ENCODE results near the gene GRIK2. TPM values are rescaled to one million over a fixed set of nuclear protein-coding genes. Genes with fewer than 3 reads are reported as not detected.

GRIK2 gene
- total and polyA plus RNA-seq, 11 donors: 0.33 to 7.0 (median 3.9) TPM

DNA sequence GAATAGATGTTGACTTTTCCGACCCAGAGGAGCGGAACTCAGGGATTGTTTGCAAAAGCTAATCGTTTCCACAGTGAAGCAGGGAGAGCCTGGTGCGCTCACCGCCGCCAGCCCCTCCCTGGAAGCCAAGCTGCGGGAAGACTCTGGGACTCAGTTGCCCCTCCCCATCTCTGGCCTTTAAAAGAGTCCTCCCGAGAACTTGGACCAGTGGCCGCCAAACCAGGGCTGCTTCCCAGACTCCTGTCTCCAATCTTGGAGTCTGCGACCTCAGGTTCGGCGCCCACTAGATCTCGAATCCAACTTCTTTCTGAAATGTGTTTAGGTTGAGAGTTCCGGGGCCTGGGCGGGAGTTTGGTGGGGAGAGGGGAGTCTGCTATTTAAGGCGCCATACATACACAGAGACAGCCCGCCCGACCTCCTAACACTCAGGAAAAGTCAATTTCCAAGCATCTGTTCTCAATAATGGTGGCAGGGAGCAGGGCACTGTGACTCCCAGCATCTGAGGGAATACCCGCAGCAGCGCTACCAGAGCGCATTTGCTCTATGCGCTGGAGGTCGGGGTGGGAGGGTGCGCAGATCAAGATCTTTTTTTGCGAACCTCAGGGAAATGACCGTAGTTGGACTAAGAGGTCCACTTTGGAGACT is 800 bp upstream of the GRIK2 start:
- H3K27ac ChIP-seq: no peak overlapping the region

DNA sequence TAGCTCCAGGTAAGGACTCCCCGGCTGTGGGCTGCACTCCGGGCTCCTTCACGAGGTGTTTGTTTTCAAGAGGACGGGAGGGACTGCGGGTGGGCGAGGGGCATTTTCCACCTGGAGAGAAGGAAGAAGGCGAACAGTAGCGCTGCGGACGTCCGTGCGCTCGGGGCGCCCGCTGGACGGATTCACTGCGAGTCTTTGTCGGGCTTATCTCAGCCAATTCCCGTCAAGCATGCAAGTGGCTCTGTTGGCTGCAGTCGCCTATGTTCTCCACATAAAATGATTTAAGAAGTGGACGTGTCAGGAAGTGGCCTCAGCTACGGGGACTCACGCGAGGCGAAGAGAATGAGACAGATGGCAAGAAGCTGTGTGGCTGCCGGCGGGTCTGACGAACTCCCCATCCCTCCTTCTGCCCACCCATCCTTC is 332 bp downstream of the GRIK2 start:
- Histone ChIP-seq H3K4me3 (peak overlapping the region; percentile 36 to 56 (median 48)), H3K4me1 (peaks cover 0 to 21% (median 1%) of the 10 kb centered on the region in 12 donors), H3K9me3 (no peaks in the 10 kb centered on the region), H3K36me3 (no peaks in the 10 kb centered on the region), H3K27me3 (peaks cover 8 to 67% (median 35%) of the 10 kb centered on the region in 9 donors), H3K27ac (peak overlapping the region in 1 of 12 donors; percentile 12)
- intact Hi-C loops (cut with DNase I): loop anchor here in 1 of 10 donors (10.0 kb wide), 1 partner anchor 351 kb away; no protein-coding TSS in a partner anchor
- DNase-seq (peak in 2 of 5 donors; percentile 31 to 34), ATAC-seq (peak in 3 of 4 donors; percentile 38 to 66 (median 45))
- TF ChIP-seq POLR2A (IDR thresholded peaks at IDR 0.05): no peak
- TF ChIP-seq, protein P1, sequence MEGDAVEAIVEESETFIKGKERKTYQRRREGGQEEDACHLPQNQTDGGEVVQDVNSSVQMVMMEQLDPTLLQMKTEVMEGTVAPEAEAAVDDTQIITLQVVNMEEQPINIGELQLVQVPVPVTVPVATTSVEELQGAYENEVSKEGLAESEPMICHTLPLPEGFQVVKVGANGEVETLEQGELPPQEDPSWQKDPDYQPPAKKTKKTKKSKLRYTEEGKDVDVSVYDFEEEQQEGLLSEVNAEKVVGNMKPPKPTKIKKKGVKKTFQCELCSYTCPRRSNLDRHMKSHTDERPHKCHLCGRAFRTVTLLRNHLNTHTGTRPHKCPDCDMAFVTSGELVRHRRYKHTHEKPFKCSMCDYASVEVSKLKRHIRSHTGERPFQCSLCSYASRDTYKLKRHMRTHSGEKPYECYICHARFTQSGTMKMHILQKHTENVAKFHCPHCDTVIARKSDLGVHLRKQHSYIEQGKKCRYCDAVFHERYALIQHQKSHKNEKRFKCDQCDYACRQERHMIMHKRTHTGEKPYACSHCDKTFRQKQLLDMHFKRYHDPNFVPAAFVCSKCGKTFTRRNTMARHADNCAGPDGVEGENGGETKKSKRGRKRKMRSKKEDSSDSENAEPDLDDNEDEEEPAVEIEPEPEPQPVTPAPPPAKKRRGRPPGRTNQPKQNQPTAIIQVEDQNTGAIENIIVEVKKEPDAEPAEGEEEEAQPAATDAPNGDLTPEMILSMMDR (IDR thresholded peaks at IDR 0.05): no peak
- WGBS, 4 donors: 0 to 1% (median 0%) methylated on average over 22 to 28 of the region's 28 CpGs

More for the DNA sequence above, 800 bp upstream of the GRIK2 start:
- WGBS, 4 donors: 1 to 3% (median 2%) methylated on average over 21 to 26 of the region's 26 CpGs
- peak in 2 of 4 donors; percentile 11 to 24 for ATAC-seq
- Histone ChIP-seq H3K36me3 (no peaks in the 10 kb centered on the region), H3K4me3 (peak overlapping the region; percentile 36 to 56 (median 48)), H3K27me3 (peaks cover 8 to 57% (median 32%) of the 10 kb centered on the region in 9 donors), H3K9me3 (no peaks in the 10 kb centered on the region), H3K4me1 (peaks cover 0 to 21% (median 1%) of the 10 kb centered on the region in 12 donors)
- peak in 1 of 5 donors; percentile 55 for DNase-seq
- intact Hi-C loops (cut with DNase I): loop anchor here in 1 of 10 donors (10.0 kb wide), 1 partner anchor 352 kb away; no protein-coding TSS in a partner anchor
- TF ChIP-seq POLR2A (IDR thresholded peaks at IDR 0.05): no peak

DNA sequence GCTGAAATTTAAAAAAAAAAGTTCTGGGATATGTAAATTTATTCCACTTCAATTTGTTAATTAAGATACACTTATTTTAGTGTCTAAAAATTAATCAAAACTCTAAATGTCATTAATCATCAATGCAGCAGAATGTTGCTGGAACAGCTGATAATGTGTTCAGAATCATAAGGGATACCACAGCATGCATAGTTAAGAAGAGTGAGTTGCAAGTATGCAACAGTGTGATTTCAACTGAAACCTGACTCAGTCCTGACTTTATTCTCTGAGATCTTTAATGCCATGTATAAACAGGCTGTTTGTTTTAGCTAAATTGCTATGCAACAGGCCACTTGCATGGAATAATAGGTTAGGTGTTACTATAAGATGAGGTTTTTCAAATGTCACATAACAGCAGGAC is 1.4 kb downstream of the GRIK2 start:
- intact Hi-C loops (cut with DNase I): loop anchor here in 1 of 10 donors (10.0 kb wide), 1 partner anchor 350 kb away; no protein-coding TSS in a partner anchor
- Histone ChIP-seq H3K27me3 (peaks cover 8 to 75% (median 44%) of the 10 kb centered on the region in 9 donors), H3K9me3 (no peaks in the 10 kb centered on the region), H3K36me3 (no peaks in the 10 kb centered on the region), H3K27ac (no peak overlapping the region), H3K4me3 (peak overlapping the region in 1 of 12 donors; percentile 54), H3K4me1 (peaks cover 0 to 21% (median 1%) of the 10 kb centered on the region in 12 donors)
- ATAC-seq: no peak
- DNase-seq: no peak
- no peak for TF ChIP-seq POLR2A (IDR thresholded peaks at IDR 0.05)
- TF ChIP-seq, protein P1 (IDR thresholded peaks at IDR 0.05): no peak

DNA sequence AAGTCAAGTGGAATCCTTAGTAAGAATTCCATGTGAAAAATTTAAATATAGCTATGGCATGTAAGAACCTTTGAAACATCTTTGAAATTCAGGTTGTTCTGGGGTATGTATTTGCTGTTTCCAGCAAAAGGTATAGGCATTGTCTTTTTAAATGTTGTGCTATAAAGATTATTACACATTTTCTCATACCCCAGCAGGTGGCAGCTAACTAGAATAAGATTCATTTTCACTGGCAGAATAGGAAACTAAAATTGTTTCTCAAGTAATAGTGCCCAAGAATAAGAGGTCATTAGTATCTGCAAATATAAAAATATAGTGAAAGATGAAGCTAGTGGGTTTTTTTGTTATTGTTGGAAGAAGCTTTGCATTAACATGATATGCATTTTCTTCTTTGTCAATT is 1.8 kb downstream of the GRIK2 start:
- DNase-seq (no peak), ATAC-seq (no peak)
- no peaks in the 10 kb centered on the region for H3K36me3 ChIP-seq
- peaks cover 0 to 21% (median 1%) of the 10 kb centered on the region in 12 donors for H3K4me1 ChIP-seq
- H3K4me3 ChIP-seq: peak overlapping the region in 1 of 12 donors; percentile 12
- no peaks in the 10 kb centered on the region for H3K9me3 ChIP-seq
- intact Hi-C loops (cut with DNase I): loop anchor here in 1 of 10 donors (10.0 kb wide), 1 partner anchor 349 kb away; no protein-coding TSS in a partner anchor
- TF ChIP-seq POLR2A (IDR thresholded peaks at IDR 0.05): no peak
- TF ChIP-seq, protein P1 (IDR thresholded peaks at IDR 0.05): peak in 5 of 12 donors; percentile 10 to 33 (median 13)
- H3K27ac ChIP-seq: no peak overlapping the region
- peaks cover 8 to 76% (median 44%) of the 10 kb centered on the region in 9 donors for H3K27me3 ChIP-seq

Measured in heart left ventricle (tissue), 16 donors.